Gastrocnemius medialis (tissue), 4 donors: Measurements from ENCODE around the gene MYT1.

Source experiments
- POLR2A ChIP-seq, 2 donors: fragments of 450-650 bp; IDR thresholded peaks; one replicate each; pipeline ENCODE4 v1.6.1; 2017; ENCODE audit warnings: antibody characterized with exemption in 2 of 2, mild to moderate bottlenecking in 2 of 2, moderate library complexity in 2 of 2
- TF ChIP-seq, protein P1 (sequence below), 5 experiments: fragments of 450-650 bp in 3 of 5; fragments of 200-600 bp in 2 of 5; sonication (generic) in 2 of 5; IDR thresholded peaks in 4 of 5; conservative IDR thresholded peaks in 1 of 5; 1 replicate in 4 of 5; 2 replicates in 1 of 5; pipeline ENCODE4 v1.5.1; 2016 to 2019; ENCODE audit warnings: antibody characterized with exemption in 5 of 5, mild to moderate bottlenecking in 3 of 5, moderate library complexity in 3 of 5

DNA sequence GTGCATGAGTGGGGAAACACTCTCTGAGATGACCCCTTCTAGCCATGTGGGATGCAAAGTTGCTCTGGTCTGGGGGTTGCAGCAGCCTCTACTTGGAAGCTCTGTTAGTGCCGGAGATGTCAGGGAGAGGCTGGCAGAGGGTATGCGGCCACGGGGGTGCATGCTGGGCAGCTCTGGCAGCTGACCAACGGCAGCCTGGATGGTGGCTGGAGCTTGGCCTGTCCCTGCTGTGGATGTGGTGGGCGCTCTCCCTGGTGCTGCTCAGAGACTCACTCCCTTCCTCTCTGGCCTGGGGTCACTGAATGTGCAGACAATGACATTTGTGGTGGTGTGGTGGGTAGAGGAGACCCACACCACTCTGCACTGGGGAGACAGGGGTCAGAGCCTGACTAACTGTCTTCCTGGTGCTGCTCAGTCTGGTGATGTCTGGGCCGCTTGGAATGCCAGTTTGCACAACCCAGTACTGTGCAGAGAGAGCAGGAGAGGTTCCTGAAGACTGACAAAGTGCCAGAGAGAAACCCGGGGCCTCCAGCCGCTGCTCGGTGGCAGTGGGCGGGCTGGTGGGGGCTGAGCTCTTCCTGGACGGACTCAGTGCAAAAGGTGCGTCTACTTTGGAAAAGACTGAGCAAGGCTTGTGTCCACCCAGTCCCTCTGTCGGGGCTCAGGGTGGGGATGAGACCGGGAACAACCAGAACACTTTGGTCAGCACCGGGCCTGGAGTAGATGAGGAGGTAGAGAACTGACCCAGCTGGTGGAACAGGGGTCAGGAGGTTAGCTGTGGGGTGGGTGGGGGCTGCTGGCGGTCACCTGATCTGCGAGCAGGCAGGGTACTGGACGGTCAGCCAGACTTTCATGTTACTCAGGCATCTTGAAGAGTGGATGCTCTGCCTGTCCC, 2.7 kb downstream of the MYT1 start:
- TF ChIP-seq, protein P1, sequence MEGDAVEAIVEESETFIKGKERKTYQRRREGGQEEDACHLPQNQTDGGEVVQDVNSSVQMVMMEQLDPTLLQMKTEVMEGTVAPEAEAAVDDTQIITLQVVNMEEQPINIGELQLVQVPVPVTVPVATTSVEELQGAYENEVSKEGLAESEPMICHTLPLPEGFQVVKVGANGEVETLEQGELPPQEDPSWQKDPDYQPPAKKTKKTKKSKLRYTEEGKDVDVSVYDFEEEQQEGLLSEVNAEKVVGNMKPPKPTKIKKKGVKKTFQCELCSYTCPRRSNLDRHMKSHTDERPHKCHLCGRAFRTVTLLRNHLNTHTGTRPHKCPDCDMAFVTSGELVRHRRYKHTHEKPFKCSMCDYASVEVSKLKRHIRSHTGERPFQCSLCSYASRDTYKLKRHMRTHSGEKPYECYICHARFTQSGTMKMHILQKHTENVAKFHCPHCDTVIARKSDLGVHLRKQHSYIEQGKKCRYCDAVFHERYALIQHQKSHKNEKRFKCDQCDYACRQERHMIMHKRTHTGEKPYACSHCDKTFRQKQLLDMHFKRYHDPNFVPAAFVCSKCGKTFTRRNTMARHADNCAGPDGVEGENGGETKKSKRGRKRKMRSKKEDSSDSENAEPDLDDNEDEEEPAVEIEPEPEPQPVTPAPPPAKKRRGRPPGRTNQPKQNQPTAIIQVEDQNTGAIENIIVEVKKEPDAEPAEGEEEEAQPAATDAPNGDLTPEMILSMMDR (IDR thresholded peaks at IDR 0.05 in 4 of 5, conservative IDR thresholded peaks at IDR 0.05 in 1 of 5), result no peak
- TF ChIP-seq POLR2A (IDR thresholded peaks at IDR 0.05), result no peak
